DMS53 (cell line): ENCODE data around the gene NIPSNAP2.
A peak's percentile ranks its signal among the peaks of the same experiment; 100 is the strongest.
"Not testable (repeated sequence)": the region's sequence is repeated elsewhere in the genome, so short reads cannot be mapped to it uniquely, and the experiment has no call there.

Source experiments
- DNase-seq: peaks from one replicate; lab custom pipeline; 2025; lab: John Stamatoyannopoulos, UW

Gene NIPSNAP2

DNA sequence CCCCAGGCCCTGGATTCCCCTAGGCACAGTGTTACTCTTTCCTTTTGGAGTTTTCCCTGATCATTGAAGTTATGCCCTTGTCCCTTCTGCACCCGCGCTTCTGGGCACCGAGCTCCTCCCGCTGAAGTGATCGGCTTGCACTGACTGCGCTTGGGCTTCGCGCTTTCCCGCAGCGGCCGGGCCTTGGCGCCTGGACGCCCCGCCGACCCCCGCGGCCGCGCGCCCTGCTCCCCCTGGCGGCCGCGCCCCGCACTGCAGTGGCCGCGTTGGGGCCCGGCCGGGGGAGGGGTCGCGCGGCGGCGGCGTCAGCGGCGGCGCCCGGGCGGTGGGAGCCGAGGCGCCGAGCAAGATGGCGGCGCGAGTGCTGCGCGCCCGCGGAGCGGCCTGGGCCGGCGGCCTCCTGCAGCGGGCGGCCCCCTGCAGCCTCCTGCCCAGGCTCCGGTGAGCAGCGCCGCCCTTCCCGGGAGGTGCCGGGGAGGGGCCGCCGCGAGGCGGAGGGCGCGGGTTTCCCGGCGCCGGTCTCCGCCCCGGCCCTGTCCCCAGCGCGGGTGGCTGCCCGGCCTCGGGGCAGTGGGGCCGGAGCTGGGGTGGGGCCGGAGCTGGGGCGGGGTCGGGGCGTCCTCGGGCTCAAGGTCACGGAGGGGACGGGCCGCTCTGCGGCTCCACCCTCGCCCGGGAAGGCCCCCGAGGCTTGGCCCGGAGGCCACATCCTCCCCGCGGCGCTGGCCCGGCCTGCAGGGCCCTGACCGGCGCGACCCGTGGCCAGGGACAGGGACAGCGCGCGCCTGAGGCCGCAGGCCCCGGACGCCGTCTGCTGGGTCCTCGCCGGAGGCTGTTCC lies at the start of gene NIPSNAP2:
TSS of gene NIPSNAP2 (plus strand) at position 325 of the 839 bp plus-strand sequence. CDS start at position 350, 25 bp downstream.
- peak; percentile 89 for DNase-seq

DNA sequence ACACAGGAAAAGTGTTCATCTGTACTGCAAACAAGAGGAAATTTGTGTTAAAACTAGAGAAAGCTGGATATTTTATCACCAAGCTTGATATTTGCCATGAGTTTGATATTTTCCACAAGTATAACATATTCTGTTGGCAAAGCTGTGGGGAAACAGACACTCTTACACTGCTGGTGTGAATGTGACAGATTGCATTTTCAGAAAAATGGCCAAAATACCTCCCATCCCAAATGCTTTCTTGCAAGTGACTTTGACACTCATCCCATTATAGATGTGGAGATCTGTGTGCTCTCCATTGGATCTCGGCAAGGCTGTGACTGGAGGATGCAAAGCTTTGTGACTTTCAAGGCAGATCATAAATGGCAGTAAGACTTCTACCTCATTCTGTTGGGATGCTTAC lies 46.6 kb upstream of the NIPSNAP2 start:
- DNase-seq = no peak

DNA sequence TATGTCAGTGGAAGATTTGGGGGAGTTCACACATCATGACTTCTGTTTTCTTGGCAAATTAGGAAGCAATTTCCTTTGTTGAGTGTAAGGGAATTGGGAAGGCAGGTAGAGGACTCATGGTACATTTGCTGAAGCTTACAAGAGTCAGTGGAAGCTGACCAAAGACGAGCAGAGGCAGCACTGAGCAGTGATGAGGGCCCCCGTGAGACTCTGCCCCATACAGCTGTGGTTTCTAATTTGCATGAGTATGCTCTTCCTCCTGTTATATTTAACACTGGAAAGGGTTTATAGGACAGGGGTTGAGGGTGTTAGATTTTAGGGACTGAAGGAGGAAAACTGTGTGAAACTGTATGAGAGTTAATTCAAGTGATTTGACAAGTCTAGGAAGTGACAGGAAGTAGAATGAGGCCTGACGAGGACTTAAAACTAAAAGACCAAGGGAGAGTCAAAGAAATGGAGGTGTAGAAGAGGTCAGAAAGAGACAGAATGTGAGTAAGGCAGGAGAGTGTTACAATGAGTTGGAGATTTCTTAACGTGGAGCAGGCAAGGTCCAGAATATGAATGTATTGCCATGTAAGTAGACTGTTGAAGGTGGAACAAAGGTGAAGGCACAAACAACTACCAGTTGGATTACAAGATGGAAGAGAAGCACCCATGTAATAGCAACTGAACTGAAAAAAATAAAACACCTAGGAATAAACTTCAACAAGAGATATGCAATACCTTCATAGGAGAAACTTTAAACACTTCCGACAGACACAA lies 36.2 kb upstream of the NIPSNAP2 start:
- DNase-seq = no peak

DNA sequence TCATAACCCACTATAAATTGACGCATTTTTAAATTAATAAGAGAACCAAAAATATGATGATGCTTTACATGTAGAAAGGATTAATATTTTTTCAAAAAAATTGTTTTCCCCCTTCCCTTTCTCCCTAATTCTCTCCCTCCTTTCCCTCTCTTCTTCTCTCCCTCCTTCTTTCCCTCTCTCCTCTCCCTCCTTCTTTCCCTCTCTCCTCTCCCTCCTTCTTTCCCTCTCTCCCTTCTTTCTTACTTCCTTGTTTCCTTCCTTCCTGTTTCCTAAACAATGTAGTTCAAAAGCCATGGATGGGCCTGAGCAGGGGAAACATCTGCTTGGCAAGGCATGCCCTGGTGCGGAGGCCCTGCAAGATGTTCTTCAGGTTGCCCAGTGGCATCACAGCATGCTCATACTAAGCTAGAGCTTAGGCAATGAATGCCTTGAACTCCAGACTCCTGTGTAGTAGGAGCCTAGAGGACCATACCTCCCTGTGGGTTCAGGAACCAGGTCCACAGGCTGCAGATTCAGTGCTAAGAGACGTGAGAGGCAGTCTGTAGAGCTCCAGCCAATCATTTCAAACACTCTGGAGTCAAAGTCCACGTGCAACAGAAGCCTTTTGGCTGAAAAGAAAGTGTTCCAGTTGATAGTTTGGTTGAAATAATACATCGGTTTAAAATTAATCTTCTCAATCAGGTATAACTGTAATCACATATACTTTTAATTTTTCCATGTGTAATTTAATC lies 32.8 kb upstream of the NIPSNAP2 start:
- no peak for DNase-seq

DNA sequence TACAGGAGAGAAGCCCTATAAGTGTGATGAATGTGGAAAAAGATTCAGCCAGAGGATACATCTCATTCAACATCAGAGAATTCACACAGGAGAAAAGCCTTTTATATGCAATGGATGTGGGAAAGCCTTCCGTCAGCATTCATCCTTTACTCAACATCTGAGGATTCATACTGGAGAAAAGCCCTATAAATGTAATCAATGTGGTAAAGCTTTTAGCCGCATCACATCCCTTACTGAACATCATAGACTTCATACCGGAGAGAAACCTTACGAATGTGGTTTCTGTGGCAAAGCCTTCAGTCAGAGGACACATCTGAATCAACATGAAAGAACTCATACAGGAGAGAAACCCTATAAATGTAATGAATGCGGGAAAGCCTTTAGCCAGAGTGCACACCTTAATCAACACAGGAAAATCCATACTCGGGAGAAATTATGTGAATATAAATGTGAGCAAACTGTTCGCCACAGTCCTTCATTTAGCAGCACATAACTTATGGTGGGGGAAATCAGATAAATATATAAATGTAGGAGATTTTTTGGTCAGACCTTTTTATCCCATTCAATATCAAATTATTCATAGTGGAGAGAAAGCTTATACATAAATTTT lies 24.8 kb upstream of the NIPSNAP2 start:
- DNase-seq = peak; percentile 17

DNA sequence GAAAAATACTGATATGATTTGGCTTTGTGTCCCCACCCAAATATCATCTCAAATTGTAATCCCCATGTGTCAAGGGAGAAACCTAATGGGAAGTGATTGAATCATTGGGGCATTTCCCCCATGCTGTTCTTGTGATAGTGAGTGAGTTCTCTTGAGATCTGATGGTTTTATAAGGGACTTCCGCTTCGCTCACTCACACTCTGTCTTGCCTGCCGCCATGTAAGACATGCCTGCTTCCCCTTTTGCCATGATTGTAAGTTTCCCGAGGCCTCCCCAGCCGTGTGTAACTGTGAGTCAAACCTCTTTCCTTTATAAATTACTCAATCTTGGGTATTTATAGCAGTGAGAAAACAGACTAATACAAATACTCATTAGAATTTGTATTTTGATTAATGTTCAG lies 17.8 kb upstream of the NIPSNAP2 start:
- DNase-seq = no peak

DNA sequence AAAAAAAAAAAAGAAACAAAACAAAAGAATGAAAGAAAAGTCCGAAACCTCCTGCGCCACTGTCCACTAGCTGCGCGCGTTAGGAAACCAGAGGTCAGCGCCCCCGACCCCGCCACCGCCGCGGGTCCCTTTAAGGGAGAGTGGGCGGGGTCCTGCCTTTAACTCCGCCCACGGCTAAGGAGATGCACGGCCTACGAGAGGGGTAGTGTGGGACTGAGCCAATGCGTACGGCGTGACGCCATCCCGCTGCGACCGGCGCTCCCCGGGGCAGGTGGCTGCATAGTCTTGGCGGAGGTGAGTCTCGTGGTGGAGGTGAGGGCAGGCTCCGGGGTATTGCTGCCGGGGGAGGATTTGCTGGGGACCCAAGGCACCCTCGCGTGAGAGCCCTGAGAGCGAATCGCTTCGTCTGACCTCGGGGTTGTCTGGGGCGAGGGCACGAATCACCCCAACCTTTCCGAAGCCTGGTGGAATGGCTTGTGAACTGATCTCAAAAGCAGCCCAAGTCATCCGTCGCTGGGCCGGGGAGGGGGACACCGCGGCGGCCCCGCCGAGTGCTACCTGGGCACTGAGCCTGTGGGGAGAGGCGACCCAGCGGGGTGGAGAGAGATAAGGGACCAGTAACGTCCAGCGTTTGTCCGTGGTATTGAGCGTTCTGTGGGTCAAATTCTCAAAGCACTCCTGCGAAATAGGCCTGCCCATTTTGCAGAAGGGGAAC lies 12.6 kb upstream of the NIPSNAP2 start, which contains the start of gene MRPS17:
TSS of gene MRPS17 (plus strand) at position 241 of the 715 bp plus-strand sequence. CDS start 1,319 bp downstream, outside the sequence.
- DNase-seq = peak; percentile 97

DNA sequence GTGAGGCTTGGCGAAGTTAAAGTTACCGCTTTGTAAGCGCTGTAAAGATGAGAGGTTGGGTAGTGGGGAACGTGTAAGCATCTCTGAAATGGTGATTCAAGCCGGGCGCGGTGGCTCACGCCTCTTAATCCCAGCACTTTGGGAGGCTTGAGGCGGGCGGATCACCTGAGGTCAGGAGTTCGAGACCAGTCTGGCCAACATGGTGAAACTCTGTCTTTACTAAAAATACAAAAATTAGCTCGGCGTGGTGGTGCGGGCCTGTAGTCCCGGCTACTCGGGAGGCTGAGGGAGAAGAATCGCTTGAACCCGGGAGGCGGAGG lies 12.1 kb upstream of the NIPSNAP2 start:
- DNase-seq = not testable (repeated sequence)

DNA sequence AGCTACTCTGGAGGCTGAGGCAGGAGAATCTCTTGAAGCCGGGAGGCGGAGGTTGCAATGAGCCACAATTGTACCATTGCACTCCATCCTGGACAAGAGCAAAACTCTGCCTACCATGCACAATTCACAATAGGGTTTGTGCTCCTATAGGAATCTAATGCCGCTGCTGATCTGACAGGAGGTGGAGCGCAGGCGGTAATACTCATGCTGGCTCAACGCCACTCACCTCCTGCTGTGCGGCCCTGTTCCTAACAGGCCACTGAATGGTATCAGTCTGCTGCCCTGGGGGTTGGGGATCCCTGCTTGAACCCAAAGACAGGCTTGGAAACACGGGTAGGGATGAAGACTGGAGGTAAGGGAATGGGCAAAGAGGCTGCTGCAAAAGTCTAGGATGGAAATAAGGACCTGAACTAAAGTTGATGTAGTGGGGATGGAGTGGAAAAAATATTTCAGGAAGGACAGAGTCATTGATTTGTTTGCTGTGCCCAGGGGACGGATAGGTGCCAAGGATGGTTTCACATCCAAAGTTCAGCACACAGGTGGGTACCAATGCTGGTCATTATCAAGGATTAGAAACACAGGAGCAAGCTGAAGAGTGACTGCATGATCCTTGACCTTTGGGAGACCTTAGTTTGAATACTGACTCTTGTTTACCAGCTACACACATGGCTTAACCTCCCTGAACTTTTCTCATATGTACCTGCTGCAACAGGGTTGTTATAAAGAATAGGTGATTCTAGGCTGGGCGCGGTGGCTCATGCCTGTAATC lies 10.5 kb upstream of the NIPSNAP2 start:
- DNase-seq = no peak

DNA sequence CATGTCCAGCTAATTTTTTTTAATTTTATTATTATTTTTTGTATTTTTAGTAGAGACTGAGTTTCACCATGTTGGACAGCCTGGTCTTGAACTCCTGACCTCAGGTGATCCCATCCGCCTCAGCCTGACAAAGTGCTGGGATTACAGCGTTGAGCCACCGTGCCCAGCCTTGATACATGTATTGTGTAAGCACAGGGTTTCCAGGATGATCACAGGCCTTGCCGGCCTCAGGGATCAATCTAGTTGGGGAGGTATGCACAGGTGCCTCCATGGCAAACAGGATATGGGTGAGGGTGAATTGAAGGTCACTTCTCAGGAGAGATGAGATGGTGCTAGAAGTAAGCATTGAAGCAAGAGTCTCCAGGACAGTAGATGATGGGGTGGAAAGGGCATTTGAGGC lies 7.2 kb upstream of the NIPSNAP2 start:
- DNase-seq = no peak

DNA sequence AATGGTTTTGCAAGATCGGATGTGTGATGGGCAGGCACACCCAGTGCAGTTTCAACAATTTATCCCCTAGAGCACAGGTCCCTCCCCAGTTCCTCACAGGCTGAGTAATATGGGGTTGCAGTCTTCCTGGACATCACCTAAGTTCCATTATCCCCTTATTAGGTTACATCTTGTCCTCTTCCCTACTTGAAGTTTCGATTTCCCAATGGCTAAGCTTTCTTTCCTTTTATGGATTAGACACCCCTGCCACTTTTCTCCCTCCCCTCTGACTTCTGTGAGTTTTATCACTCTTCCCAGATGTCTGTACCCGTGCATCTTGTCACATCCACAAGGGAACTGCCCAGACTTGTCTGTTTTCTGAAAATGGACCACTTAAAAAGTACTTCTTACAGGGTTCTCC lies 2.4 kb upstream of the NIPSNAP2 start:
- DNase-seq = no peak

DNA sequence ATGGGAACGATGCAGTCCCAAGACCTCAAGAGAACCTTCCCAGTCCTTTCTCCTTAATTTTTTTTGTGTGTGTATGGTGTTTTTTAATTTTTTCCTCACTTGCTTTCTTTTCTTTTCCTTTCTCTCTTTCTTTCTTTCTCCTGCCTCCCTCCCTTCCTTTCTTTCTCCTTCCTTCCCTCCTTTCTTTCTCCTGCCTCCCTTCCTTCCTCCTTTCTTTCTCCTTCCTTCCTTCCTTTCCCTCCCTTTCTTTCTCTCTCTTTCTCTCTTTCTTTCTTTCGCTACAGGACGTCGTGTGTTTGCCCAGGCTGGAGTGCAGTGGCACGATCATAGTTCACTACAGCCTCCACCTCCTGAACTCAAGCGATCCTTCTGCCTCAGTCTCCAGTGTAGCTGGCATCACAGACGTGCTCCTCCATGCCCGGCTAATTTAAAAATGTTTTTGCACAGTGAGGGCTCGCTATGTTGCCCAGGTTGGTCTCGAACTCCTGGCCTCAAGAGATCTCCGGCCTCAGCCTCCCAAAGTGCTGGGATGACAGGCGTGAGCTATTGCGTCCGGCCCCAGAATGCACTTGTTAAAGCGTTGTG lies 709 bp upstream of the NIPSNAP2 start:
- DNase-seq = no peak

DNA sequence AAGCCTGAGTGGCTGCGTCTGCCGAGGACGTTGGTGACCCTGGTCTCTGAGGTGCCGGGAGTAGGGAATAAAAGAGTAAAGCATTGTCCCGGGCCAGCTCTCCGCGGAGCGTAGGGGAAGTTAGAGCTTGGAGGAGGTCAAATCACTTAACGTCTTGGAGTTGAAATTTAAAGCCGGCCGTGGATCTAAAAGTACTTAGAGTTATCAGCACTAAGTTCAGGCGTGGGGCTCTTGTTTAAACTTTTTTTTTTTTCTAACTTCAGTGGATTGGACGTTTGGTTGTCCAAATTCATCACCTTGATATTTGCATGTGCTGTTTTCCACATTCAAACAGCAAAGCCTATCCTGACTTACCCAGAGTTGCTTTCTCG lies 700 bp downstream of the NIPSNAP2 start:
- DNase-seq = no peak

DNA sequence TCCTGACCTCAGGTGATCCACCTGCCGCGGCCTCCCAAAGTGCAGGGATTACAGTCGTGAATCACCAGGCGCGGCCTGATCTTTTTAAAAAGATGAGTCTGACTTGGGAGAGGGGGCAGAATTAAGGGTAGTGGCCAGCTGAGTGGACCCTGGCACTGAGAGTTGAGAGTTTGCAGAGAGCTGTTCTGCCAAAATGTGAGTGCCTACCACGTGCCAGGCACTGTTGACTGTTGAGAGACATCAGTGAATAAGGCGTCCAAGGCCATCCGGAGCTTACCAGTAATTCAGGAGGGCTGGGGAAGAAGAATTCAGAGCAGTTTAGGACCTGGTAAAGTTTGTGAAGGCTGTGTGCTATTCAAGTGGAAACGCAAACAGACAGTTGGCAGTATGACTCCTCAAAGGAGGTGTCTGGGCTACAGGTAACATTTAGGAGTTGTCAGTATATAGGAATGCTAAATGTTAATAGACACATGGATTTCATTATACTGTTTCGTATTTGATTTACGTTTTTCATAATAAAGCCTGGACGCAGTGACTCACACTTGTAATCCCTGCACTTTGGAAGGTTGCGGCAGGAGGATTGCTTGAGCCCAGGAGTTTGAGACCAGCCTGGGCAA lies 1.5 kb downstream of the NIPSNAP2 start:
- peak; percentile 13 for DNase-seq

DNA sequence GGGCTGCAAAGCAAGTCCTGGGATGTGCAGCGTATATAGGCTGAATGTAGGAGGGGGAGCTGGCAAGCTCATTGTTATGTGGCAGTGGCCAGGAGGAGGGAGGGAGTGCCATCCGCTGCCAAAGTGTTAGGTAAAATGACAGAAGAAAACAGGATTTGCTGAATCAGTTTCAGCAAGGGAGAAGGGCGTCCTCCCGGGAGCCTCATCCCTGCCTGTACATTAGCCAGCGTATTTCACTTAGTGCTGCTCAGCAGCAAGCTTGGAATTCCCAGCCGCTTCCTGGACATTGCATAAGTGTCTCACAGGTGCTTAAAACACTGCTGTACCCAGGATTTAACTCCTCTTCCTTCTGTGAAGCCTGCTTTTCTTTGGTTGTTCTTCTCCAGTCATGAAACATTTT lies 2.5 kb downstream of the NIPSNAP2 start:
- peak; percentile 12 for DNase-seq

DNA sequence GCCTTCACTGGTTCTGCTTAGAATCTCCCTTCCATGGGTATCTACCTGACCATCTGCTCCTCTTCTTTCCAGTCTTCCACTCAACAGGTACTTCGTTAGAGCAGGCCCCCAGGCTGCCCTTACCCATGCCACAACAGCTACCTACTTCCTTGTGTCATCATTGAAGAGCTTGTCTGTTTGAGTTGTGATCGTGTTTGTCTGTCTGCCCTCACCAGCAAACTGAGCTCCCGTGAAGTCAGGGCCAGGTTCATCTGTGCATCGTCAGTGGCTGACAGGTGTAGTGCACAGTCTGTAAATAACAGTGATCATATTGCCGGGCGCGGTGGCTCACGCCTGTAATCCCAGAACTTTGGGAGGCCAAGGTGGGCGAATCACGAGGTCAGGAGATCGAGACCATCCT lies 5.0 kb downstream of the NIPSNAP2 start:
- DNase-seq = peak; percentile 69

DNA sequence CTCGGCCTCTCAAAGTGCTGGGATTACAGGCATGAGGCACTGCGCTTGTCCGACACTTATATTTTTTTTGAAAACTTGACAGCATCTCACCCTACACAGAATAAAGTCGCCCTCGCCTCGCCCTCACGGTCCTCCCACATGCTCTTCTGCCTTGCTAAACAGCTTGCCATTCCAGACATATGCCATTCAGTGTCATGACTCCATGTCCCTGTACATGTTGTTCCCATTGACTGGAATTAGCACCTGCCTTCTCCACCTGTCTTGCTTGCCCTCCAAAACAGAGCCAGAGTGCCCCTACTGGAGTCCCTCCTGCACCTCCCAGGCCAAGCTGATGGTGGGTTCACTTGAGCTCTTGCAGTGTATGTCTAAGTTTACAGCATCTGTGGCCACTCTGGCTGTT lies 6.2 kb downstream of the NIPSNAP2 start:
- DNase-seq = no peak

DNA sequence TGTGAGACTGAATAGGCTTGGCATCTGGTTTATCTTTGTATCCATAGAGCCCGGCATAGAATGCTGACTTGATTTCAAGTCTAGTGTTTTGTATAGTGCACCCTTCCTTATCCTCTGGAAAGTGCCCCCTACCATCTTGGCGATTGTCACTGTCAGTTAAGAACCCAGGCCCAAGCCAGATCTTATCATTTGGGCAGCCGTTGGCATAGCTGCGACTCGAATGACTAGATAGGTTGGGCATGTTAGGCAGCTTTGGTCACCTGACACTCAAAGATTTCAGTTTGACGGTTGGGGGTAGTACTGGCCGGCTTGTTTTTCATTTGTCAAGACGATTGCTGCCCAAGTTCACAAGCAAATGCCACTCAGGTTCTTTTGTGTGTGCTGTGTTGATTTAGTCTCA lies 6.6 kb downstream of the NIPSNAP2 start:
- no peak for DNase-seq

DNA sequence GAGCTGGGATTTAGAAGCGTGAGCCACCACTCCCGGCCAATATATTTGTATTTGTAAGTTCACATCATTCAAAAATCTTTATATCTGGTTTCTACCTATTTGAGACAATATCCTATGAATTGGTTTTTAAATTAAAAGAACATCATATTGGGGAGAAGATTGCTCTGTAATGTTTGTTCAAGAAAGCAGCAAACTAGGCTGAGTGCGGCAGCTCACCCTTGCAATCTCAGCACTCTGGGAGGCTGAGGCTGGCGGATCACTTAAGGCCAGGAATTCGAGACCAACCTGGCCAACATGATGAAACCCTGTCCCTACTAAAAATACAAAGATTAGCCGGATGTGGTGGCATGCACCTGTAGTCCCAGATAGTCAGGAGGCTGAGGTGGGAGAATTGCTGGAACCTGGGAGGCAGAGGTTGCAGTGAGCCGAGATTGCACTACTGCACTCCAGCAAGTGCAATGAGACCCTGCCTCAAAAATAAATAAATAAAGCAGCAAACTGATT lies 9.4 kb downstream of the NIPSNAP2 start:
- no peak for DNase-seq
